HUES48 (cell line): ENCODE data around the gene ITM2C.

ENCODE experiments used
- H3K27ac ChIP-seq: one replicate; pipeline ENCODE4 v1.7.0; 2013; ENCODE audit warnings: low read depth, low read length, inconsistent platforms
- H3K27me3 ChIP-seq: 2 replicates; pipeline ENCODE4 v1.6.1; 2013; ENCODE audit warnings: mild to moderate bottlenecking, low read length; ENCODE audit not compliant: control insufficient read depth, insufficient read depth
- H3K36me3 ChIP-seq: 2 replicates; pipeline ENCODE4 v1.6.1; 2013; ENCODE audit warnings: low read length; ENCODE audit not compliant: control insufficient read depth, insufficient read depth
- H3K4me1 ChIP-seq: 2 replicates; pipeline ENCODE4 v1.6.1; 2013; ENCODE audit warnings: mild to moderate bottlenecking, low read length; ENCODE audit not compliant: control insufficient read depth, insufficient read depth
- H3K4me3 ChIP-seq: 2 replicates; pipeline ENCODE4 v1.5.1; 2013; ENCODE audit warnings: mild to moderate bottlenecking, low read depth, low read length
- H3K9ac ChIP-seq: 2 replicates; pipeline ENCODE4 v1.6.1; 2013; ENCODE audit warnings: mild to moderate bottlenecking, low read depth, low read length, moderate library complexity
- H3K9me3 ChIP-seq: 2 replicates; pipeline ENCODE4 v1.6.1; 2013; ENCODE audit warnings: low read length; ENCODE audit not compliant: control insufficient read depth, insufficient read depth

ITM2C gene

GRCh38 chr2:230852113-230852512 lies 12.6 kb upstream of the ITM2C start:
- no peak overlapping the region for H3K27ac ChIP-seq
- H3K9ac ChIP-seq = no peak overlapping the region
- H3K9me3 ChIP-seq = no peaks in the 10 kb centered on the region
- H3K27me3 ChIP-seq = peaks cover 5% of the 10 kb centered on the region; the same call in 1 of the 2 replicates
- H3K36me3 ChIP-seq = no peaks in the 10 kb centered on the region
- no peaks in the 10 kb centered on the region for H3K4me1 ChIP-seq
- H3K4me3 ChIP-seq = no peak overlapping the region

GRCh38 chr2:230861552-230862255 lies 3.0 kb upstream of the ITM2C start:
- no peak overlapping the region for H3K27ac ChIP-seq
- peaks cover 23% of the 10 kb centered on the region for H3K4me1 ChIP-seq
- no peak overlapping the region for H3K4me3 ChIP-seq
- no peaks in the 10 kb centered on the region for H3K36me3 ChIP-seq
- H3K9me3 ChIP-seq = no peaks in the 10 kb centered on the region
- no peaks in the 10 kb centered on the region for H3K27me3 ChIP-seq
- H3K9ac ChIP-seq = no peak overlapping the region

GRCh38 chr2:230862292-230862691 lies 2.5 kb upstream of the ITM2C start:
- no peak overlapping the region for H3K9ac ChIP-seq
- H3K27me3 ChIP-seq = no peaks in the 10 kb centered on the region
- no peak overlapping the region for H3K27ac ChIP-seq

DNA sequence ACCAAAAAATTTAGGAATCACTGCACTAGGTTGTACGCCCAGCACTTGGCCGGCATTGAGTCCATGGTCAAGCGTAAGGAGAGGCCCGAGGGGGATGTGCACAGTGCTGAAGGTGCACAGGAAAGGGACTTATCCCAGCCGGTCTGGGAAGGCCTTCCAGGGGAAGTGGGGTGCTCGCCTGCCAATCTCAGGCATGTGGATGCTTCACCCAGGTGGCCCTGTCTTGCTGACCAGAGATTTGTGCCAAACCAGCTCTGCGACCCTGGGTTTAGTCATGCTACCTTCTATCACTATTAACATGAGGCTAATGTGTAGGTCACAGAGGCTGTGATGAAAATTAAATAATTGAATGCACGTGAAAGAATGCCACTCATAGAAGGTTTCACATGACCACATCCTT lies 1.7 kb upstream of the ITM2C start:
- no peak overlapping the region for H3K9ac ChIP-seq
- no peaks in the 10 kb centered on the region for H3K27me3 ChIP-seq
- no peaks in the 10 kb centered on the region for H3K36me3 ChIP-seq
- H3K4me3 ChIP-seq = no peak overlapping the region
- H3K9me3 ChIP-seq = no peaks in the 10 kb centered on the region
- H3K27ac ChIP-seq = no peak overlapping the region
- H3K4me1 ChIP-seq = peaks cover 35% of the 10 kb centered on the region

More at GRCh38 chr2:230862292-230862691, 2.5 kb upstream of the ITM2C start:
- Histone ChIP-seq H3K36me3 (no peaks in the 10 kb centered on the region), H3K9me3 (no peaks in the 10 kb centered on the region), H3K4me3 (no peak overlapping the region), H3K4me1 (peaks cover 29% of the 10 kb centered on the region)

DNA sequence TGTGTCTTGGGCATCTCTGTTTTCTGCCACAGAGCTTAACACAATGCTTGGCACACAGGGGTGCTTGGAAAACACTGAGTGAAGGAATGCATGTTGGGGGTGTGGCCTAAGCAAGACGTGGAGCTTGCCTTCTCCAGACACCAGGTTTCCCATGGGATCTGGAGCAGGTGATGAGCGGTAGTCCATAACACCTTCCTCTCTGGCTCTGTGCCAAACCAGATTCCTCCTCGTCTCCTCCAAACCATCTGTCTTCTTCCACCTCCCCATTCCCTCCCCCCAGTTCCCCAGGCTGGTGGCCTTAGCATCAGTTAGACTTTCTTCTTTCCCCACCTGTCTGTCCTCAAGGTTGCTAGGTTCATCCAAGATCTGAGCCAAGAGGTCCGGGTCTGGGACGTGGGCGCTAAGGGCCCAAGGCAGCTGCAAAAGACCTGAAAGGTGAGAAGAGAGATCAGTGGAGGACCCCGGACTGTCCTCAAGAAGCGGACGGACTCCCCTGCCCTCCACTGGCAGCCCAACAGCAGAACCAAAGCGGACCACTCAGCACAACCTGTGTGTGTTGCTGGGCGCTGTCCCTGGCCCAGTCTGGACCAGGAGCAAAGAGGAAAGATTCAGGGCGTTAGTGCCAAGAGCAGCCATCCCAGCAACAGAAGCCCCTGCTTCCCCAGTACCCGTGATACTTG lies 1.2 kb upstream of the ITM2C start:
- Histone ChIP-seq H3K27me3 (no peaks in the 10 kb centered on the region), H3K9me3 (no peaks in the 10 kb centered on the region), H3K36me3 (no peaks in the 10 kb centered on the region), H3K4me3 (peak overlapping the region; percentile 87), H3K27ac (no peak overlapping the region), H3K4me1 (peaks cover 40% of the 10 kb centered on the region), H3K9ac (peak overlapping the region; percentile 39; the same call in 1 of the 2 replicates)

GRCh38 chr2:230864122-230864604 lies 579 bp upstream of the ITM2C start:
- H3K36me3 ChIP-seq = no peaks in the 10 kb centered on the region
- peak overlapping the region; percentile 86 for H3K27ac ChIP-seq
- peak overlapping the region; percentile 39 for H3K9ac ChIP-seq
- H3K27me3 ChIP-seq = no peaks in the 10 kb centered on the region
- no peaks in the 10 kb centered on the region for H3K9me3 ChIP-seq
- H3K4me3 ChIP-seq = peak overlapping the region; percentile 87
- H3K4me1 ChIP-seq = peaks cover 46% of the 10 kb centered on the region

- H3K4me3 ChIP-seq = peak overlapping the region; percentile 87
- H3K27me3 ChIP-seq = no peaks in the 10 kb centered on the region
- peaks cover 58% of the 10 kb centered on the region for H3K4me1 ChIP-seq
- H3K27ac ChIP-seq = peak overlapping the region; percentile 86
- no peaks in the 10 kb centered on the region for H3K36me3 ChIP-seq
- peak overlapping the region; percentile 84 for H3K9ac ChIP-seq
- no peaks in the 10 kb centered on the region for H3K9me3 ChIP-seq
These were observed 594 bp downstream of the ITM2C start for GRCh38 chr2:230865307-230865765.

DNA sequence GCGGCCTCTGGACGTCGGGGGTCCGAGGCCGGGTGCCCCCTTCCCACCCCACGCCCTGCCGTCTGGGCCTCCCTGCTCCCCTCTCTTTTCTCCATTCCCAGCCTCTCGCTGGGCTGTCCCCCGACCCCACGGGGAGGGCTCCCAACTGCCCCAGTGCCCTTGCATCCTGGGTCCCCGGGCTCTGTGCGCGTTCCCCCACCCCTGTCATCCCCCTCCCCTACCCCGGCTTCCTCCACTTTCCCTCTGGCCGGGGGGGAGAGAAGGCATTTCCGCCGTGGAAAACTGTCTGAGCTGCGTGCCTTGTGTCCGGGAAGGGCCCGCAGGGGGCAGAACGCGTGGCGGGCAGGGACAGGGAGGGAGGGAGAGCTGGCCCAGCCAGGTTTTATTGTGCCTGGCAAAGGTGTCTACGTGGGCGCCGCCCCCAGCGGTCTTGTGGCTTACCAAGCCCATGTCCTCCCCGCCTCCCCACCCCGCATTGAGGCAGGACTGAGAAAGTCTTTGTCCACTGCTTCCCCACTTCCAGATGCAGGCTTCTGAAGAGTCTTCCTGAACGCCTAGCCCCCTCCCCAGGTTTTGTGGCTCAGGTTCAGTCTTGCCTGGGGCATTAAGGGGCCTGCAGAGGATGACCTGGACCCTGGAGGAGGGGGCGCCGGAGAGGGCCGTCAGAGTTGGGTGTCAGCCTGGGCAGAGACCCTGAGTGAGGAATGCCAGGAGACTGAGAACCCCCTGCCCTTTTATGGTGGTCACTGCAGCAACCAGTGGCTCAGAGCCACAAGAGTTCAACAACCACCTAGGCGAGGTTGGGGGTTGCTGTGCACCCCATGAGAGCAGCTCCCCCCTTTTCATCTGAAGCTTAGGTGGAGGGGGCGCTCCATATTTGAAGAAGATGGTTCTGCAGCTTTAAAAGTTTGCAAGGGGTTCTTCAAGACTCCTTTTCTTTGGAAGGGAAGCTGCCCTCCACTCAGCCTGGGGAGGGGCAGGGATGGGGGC lies 1.3 kb downstream of the ITM2C start:
- H3K4me1 ChIP-seq = peaks cover 64% of the 10 kb centered on the region
- no peaks in the 10 kb centered on the region for H3K9me3 ChIP-seq
- peak overlapping the region; percentile 52 for H3K9ac ChIP-seq
- peak overlapping the region; percentile 87 for H3K4me3 ChIP-seq
- H3K27ac ChIP-seq = peak overlapping the region; percentile 86
- no peaks in the 10 kb centered on the region for H3K27me3 ChIP-seq
- no peaks in the 10 kb centered on the region for H3K36me3 ChIP-seq

DNA sequence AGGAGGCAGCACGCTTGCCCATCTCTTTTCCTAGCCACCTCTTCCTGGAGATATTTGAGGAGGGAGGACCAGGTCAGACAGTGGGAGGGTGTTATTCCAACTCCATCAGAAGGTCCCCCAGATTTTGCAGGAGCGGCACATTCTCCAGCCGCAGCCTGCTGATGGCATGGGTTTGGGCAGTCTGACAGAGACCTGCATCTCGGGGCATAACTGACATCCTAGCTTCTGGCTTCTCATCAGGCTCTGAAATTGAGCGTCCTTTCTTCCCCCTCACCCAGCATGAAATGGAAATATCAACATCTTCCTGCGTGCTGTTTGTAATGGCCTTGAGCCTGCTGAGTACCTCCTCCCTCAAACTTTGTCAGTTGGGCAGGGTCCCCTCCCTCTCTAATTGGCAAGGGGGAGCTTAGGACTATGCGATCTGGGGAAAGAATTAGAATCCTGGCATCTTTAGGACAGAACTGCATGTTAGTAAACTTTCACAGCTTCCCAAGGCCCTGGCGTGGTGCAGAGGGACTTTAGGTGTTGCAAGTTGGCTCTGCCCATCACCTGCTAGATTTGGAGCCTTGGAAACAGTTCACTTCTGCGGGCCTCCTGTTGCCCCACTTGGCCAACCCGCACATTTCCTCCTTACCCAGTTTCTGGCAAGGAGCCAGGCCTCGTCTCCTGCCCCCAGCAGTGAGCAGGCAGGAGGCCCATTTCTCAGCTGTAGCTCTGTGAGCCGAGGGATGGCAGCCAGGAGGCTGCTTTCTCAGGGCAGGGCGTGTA lies 2.2 kb downstream of the ITM2C start:
- H3K4me1 ChIP-seq = peaks cover 64% of the 10 kb centered on the region
- H3K4me3 ChIP-seq = peak overlapping the region; percentile 87
- H3K36me3 ChIP-seq = peaks cover 2% of the 10 kb centered on the region; the same call in 1 of the 2 replicates
- H3K27ac ChIP-seq = peak overlapping the region; percentile 86
- H3K9me3 ChIP-seq = no peaks in the 10 kb centered on the region
- no peaks in the 10 kb centered on the region for H3K27me3 ChIP-seq
- no peak overlapping the region for H3K9ac ChIP-seq
